ENCODE data around the gene ZNF385B. TPM values are rescaled to one million over a fixed set of nuclear protein-coding genes. Genes with fewer than 3 reads are reported as not detected.

ZNF385B gene
- total and polyA plus RNA-seq, 10 of the 15 experiments (the other 5 are each of a cell fraction or from before 2014, with no cell fraction given): not detected

DNA sequence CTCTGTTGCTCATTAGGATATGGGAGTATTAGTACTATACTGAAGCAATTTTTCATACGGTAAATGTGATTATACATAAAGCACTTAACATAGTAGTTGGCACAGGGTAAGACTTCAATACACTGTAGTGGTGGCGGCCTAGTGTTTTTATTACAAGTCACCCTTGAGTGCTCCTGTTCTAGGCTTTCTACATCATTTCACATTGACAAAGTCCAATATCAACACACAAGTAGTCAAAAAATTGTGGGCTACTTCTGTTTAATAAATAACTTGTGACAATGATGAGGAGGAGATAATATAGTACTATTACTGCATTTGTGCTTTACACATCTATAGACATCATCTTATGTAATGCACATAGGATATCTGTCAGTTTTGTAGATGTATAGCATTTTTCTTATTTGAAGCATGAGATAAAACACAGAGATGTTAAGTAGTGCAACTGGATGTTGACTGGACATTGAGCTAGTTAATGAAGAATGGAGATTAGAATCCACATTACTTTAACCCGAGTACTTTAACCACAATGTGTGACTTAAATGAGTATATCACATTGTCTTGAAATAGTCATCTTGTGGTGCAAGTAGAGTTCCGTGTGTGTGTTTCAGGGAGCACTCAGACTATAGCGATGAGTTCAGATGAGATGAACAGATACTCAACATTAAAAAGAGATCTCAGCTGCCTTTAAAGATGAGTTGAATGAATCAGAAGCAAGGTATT, 134.8 kb downstream of the ZNF385B start:
- ChIA-PET POLR2A (no interaction called here), SMC1A (ENCODE audit: uncharacterized antibody, unreplicated experiment) (no interaction called here), CTCF (no interaction called here), RAD21 (ENCODE audit: unreplicated experiment) (no interaction called here)
- in situ Hi-C loops (cut with MboI) (no loop called here), intact Hi-C loops (cut with micrococcal nuclease; ENCODE audit: unreplicated experiment) (no loop called here)
- no peak overlapping the region for H3K9ac ChIP-seq (ENCODE audit: control insufficient read depth, insufficient read depth, low read length)
- no peak overlapping the region for H3K27ac ChIP-seq (ENCODE audit: control insufficient read depth, insufficient read depth)
- no peaks in the 10 kb centered on the region for H3K36me3 ChIP-seq (ENCODE audit: control insufficient read depth in 2 of 2, insufficient read depth in 2 of 2, low read length in 1 of 2)
- DNase-seq (ENCODE audit: low read depth, low spot score): no peak
- no peaks in the 10 kb centered on the region for H3K27me3 ChIP-seq (replicated peaks in 1 of 2; ENCODE audit: control insufficient read depth in 2 of 2, insufficient read depth in 2 of 2, low read length in 1 of 2)
- no peaks in the 10 kb centered on the region for H3K9me3 ChIP-seq (replicated peaks; ENCODE audit: control insufficient read depth, insufficient read depth, low read length)
- no TSS peak for BruUV-seq (replicated peaks)
- no peak overlapping the region for H3K4me3 ChIP-seq
- ATAC-seq: no peak
- no peaks in the 10 kb centered on the region for H4K20me1 ChIP-seq (ENCODE audit: control insufficient read depth, insufficient read depth)
- no peak for FAIRE-seq
- no peaks in the 10 kb centered on the region for H3K79me2 ChIP-seq (ENCODE audit: control insufficient read depth, insufficient read depth, low read length)
- TF ChIP-seq NFYA (IDR thresholded peaks at IDR 0.05; ENCODE audit: borderline replicate concordance, low read depth, low read length): no peak
- TF ChIP-seq RCOR1 (conservative IDR thresholded peaks at IDR 0.05; ENCODE audit: low read depth, low read length): no peak
- TF ChIP-seq NR2C1 (IDR thresholded peaks at IDR 0.05): no peak
- TF ChIP-seq STAT3 (IDR thresholded peaks at IDR 0.05; ENCODE audit: low read depth, low read length): no peak
- no peak for TF ChIP-seq NR2C2 (IDR thresholded peaks at IDR 0.05; ENCODE audit: borderline replicate concordance, control insufficient read depth, insufficient read length, low read depth)
- no peak for TF ChIP-seq ETV6 (conservative IDR thresholded peaks at IDR 0.05 in 1 of 2, IDR thresholded peaks at IDR 0.05 in 1 of 2; ENCODE audit: borderline replicate concordance in 1 of 2, low read depth in 1 of 2)
- no peak for TF ChIP-seq HCFC1 (IDR thresholded peaks at IDR 0.05; ENCODE audit: low read length)
- TF ChIP-seq JUNB (IDR thresholded peaks at IDR 0.05): no peak
- TF ChIP-seq, protein P1, sequence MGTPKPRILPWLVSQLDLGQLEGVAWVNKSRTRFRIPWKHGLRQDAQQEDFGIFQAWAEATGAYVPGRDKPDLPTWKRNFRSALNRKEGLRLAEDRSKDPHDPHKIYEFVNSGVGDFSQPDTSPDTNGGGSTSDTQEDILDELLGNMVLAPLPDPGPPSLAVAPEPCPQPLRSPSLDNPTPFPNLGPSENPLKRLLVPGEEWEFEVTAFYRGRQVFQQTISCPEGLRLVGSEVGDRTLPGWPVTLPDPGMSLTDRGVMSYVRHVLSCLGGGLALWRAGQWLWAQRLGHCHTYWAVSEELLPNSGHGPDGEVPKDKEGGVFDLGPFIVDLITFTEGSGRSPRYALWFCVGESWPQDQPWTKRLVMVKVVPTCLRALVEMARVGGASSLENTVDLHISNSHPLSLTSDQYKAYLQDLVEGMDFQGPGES (IDR thresholded peaks at IDR 0.05): no peak
- no peak for TF ChIP-seq CREM (IDR thresholded peaks at IDR 0.05; ENCODE audit: low read depth)
- no peak overlapping the region for H3K4me2 ChIP-seq (ENCODE audit: control insufficient read depth, insufficient read depth)
- H2AFZ ChIP-seq (ENCODE audit: control insufficient read depth, low read depth, low read length): no peak overlapping the region
- no peaks in the 10 kb centered on the region for H3K4me1 ChIP-seq (ENCODE audit: control insufficient read depth, insufficient read depth, low read length)
- 41% methylated on average over 5 of the region's 5 CpGs for WGBS (ENCODE audit: insufficient coverage, insufficient replicate concordance, low lambda C conversion rate, missing lambda C conversion rate)
